Kidney tubule cell (primary cell): ENCODE measurements around the gene CRADD.
A peak's percentile ranks its signal among the peaks of the same experiment; 100 is the strongest.

Experiments
- DNase-seq: peaks from one replicate; pipeline ENCODE4 v3.0.0-alpha.2; 2018; ENCODE audit warnings: low spot score

Gene CRADD

DNA sequence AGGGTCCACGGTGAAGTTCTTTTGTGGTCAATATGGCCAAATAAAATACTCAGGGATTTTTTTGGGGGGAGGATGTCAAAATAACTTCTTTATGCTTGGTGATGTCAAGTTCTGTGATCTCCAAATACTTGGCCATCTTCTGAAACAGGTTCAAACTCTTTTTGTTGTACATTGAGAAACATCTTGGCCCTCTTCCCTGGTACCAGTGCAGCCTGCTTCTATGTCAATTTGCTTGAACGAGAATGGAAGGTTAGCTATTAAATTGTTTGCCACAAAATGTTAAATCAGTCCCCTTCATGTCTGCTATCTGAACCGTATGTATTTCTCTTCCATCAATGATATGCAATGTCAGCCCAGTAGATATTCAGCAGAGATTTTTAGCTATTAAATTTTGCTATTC is 6.1 kb upstream of the CRADD start:
- DNase-seq = no peak

DNA sequence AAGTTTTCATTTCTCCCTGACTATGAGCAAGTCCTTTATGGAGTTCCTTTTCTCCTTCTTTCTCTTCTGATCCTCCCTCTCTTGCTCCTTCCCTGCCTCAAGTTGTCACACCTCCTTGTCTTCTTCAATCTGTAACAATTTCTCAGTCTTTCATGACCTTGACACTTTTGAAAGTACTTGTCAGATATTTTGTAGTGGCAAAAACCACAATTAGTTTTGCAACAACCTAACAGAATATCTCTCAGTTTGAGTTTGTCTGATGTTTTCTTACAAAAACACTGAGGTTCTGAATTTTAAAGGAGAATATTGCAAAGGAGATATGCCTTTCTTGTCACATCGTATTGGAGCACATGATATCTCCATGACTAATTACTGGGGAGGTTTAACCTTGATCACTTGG is 4.1 kb upstream of the CRADD start:
- DNase-seq = no peak

GRCh38 chr12:93674386-93674785 is 2.8 kb upstream of the CRADD start:
- no peak for DNase-seq

DNA sequence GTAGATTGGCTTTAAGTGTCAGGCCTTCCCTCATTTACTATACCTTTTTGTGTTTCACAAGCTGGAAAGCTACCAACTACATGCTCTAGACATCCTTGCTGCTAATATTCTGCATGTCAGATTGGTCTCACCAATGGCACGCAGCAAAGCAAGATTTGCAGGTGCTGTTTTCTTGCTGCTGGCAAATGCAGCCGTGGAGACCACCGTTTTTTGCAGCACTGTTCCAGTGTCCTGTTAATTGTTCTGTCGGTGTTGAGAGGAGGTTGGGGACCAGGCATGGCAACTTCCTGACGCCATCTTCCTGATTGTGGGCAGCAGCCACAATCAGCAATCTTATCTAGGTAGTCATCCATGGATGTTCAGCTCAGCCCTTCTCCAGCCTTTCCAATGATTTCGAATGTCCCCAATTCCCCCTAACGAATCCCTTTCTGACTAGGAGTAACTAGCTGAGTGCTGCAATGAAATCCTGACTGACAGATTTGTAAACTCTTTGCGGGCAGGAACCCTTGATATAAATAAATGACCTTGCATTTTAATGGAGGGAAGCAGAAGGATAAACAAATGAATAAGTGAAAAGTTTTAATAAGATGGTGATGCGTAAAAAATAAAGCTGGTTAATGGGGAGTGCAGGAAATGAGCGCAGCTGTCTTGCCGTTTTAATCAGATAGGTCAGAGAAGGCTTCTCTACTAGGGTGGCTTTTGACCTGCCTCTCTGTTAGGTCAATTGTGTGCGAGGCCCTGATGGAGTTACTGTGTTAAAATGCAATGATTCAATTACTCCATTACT is 574 bp upstream of the CRADD start:
- DNase-seq = no peak

DNA sequence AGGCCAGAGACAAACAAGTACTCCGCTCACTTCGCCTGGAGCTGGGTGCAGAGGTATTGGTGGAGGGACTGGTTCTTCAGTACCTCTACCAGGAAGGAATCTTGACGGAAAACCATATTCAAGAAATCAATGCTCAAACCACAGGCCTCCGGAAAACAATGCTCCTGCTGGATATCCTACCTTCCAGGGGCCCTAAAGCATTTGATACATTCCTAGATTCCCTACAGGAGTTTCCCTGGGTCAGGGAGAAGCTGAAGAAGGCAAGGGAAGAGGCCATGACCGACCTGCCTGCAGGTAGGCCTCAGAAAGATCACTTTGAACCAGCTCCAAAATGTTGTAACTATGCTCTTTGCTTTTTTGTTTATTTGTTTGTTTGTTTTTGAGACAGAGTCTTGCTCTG is 1.6 kb downstream of the CRADD start:
- no peak for DNase-seq

GRCh38 chr12:93679308-93679925 is 2.2 kb downstream of the CRADD start:
- peak; percentile 33 for DNase-seq

DNA sequence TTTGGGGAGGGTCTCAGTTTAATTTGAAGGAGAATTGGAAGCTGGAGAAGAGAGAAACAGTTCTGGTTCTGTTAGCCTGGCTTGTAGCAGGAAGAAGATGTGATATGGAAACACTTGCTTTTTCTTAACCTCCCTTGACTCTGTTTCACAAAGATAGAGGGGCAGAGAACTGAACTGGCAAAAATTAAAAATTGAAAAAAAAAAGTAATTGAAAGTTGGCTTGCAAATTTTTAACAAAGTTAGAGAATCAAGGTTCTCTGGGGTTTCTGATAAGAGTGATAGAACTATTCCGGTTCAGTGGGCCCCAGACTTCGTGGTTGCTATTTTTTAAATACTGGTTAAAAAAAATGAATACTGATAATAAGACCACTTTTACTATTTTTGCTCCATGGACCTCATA is 2.8 kb downstream of the CRADD start:
- no peak for DNase-seq

- peak; percentile 72 for DNase-seq
These were observed 5.7 kb downstream of the CRADD start for GRCh38 chr12:93682846-93683261.

GRCh38 chr12:93683410-93683809 is 6.2 kb downstream of the CRADD start:
- DNase-seq = no peak

- no peak for DNase-seq
These were observed 7.5 kb downstream of the CRADD start for GRCh38 chr12:93684716-93685115.

DNA sequence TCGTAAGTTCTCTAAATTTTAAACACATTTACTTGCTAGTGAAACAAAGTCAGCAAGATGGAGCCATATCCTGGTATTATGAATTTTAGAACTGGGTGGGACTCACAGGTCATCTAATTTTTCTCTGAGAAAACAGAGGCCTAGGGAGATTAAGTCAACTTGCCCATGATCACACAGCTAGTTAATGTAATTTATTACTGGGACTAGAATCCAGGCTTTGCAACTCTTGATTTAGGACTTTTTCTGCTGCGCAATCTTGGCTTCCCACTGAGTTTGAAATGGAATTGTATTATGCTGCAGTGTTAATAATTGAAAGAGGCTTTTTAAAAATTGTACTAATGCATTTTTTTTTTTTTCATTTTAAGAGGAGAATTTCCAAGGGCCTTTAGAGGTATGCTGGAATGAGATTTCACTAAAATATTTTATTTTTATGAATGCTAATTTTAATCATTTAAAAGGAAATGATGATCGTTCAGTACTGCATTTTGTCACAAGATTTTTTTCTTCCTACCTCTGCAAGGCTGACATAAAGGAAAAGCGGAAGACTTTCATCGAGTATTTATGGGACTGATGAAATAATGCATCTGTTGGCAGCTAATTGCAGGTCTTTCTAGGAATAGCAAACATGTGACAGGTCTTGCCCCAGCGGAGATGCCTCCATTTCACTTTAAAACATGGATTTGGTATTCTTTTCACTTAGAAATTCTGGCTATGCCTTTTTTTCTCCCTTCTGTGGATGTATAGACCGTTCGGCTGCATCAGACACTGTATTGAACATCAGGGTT is 9.6 kb downstream of the CRADD start:
- no peak for DNase-seq

DNA sequence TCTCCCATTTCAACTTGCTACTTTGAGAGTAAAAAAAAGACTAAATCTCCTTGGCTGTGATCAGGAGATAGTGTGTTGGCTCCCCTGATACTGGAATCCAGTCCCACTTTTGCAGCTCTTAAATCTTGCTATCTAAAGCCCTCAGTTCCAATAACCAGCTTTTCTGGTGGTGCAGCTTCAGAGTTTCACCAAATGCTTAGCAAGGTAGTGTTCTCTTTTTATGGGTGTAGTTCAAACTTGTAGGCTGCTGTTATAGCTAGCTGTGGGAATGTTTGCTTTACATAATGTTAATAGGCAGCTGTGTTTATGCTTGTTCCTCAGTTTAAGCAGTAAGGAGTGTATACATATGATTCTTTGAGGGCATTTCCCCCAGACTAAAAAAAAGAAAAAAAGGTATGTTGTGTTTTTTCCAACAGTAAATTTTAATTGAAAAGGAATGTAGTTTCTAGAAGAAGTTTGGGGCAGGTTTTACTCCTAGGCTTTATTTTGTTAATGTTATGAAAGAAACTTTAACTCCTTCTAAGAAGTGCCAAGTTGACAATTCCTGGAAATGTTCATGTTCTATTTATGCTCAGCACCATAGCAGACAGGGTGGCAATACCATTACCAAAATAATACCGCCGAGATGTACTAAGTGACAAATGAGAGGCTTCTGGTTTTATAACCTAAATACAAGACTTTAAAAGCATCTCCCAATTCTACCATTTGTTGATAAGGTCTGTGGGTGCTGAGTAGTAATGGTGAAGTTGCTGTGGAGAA is 12.1 kb downstream of the CRADD start:
- DNase-seq = no peak

GRCh38 chr12:93696462-93696861 is 19.3 kb downstream of the CRADD start:
- no peak for DNase-seq

DNA sequence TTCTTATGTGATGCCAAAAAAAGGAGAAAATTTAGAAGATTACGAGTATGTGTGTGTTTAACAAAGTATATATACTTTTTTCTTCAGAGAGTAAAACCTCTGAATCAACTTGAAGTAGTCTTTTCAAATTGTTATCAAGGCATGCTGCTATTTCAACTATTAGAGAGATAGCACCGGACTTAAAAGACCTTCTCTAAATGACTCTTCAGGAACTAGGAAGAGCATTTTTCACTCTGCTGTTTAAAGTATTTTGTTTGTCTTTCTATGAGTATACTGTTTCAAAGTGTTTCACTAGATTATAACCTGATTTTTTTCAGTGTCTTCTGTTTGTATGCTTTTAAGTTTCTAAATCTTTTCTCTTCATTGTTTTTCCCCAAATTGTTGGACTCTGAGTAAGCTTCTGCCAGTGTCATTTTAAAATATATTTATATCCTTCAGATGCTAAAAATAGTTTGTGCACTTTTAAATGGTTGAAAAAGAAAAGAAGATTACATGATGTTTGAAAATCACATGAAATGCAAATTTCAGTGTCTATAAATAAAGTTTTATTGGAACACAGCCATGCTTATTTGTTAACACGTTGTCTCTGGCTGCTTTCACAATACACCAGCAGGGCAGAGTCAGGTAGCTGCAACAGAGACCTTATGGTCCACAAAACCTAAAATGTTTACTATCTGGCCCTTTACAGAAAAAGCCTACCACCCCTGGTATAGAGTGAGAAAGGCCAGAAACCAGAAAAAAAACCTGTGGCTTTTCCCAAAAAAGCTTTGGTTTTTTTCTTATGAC is 21.3 kb downstream of the CRADD start:
- DNase-seq = no peak

GRCh38 chr12:93699271-93700145 is 22.3 kb downstream of the CRADD start:
- peak; percentile 73 for DNase-seq

DNA sequence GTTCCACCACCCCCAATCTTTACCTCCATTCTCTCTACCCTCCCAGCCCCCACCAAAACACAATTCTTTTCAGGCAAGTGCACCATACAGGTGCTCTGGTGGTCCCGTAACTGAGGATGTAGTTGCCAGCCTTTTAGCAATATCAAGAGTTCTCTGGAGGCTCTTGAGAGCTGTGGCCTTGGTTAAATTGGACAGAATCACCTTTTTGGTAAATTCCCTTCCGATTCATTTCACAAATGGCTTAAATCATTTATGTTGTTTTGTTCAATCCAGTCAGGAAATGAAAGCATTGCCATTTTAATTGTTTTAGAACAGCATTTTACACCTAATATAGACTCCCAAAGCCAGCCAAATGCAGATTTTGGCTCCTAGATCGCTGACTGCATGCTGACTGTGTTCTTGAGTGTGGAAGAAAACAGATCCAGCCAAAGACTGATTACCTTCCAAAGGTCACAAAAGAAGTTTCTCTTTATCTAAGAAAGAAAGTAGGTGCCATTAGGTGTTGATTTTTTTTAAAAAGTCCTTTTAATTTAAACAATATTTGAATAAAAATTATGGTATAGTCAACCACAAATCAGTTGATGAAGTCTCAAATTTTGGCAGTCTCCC is 25.6 kb downstream of the CRADD start:
- no peak for DNase-seq

- DNase-seq = no peak
These were observed 26.9 kb downstream of the CRADD start for GRCh38 chr12:93704122-93704521.

DNA sequence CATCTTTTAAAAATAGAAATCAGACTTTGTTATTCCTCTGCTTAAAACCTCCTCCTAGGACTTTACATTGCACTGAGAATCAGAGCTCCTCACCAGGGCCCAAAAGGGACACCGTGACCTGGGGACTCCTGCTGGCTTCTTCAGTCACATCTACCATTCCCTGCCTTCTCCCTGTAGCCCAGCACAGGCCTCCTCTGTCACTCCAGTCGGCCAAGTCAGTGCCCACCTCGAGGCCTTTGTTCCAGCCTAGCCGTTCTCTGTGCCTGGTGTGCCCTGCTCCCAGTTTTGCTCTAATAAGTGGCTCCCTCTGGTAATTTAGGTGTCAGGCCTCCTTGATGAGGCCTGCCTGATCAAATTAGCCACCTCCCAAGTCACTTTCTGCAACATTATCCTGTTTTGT is 27.4 kb downstream of the CRADD start:
- DNase-seq = no peak

GRCh38 chr12:93705237-93705636 is 28.1 kb downstream of the CRADD start:
- no peak for DNase-seq

GRCh38 chr12:93706387-93706786 is 29.2 kb downstream of the CRADD start:
- no peak for DNase-seq
